Nephron progenitor cell (in vitro differentiated cells): ENCODE data around the gene PATZ1.

ENCODE experiments used
- DNase-seq: peaks from one replicate; pipeline ENCODE4 v3.0.0; 2021
- H3K27ac Mint-ChIP-seq: 2 replicates; pipeline ENCODE4 v1.8.0; 2021; ENCODE audit warnings: mild to moderate bottlenecking, moderate library complexity, mixed read lengths
- H3K27me3 Mint-ChIP-seq: 2 replicates; pipeline ENCODE4 v1.8.0; 2021; ENCODE audit warnings: mild to moderate bottlenecking, low read depth, mixed read lengths; ENCODE audit not compliant: poor library complexity
- H3K36me3 Mint-ChIP-seq: 2 replicates; pipeline ENCODE4 v1.8.0; 2021; ENCODE audit warnings: low read depth, mixed read lengths
- H3K4me1 Mint-ChIP-seq: 2 replicates; pipeline ENCODE4 v1.8.0; 2021; ENCODE audit warnings: mixed read lengths
- H3K4me3 Mint-ChIP-seq: 2 replicates; pipeline ENCODE4 v1.8.0; 2021; ENCODE audit warnings: mild to moderate bottlenecking, moderate library complexity, mixed read lengths
- H3K9me3 Mint-ChIP-seq: 2 replicates; pipeline ENCODE4 v1.8.0; 2021; ENCODE audit warnings: mild to moderate bottlenecking, moderate library complexity, mixed read lengths
- CTCF ChIP-seq: fragments of 200-600 bp; sonication (generic); IDR thresholded peaks from 2 replicates; pipeline ENCODE4 v1.5.0; 2021; ENCODE audit warnings: antibody characterized with exemption

Gene PATZ1

GRCh38 chr22:31295831-31296657, 50.1 kb downstream of the PATZ1 start:
- H3K4me3 Mint-ChIP-seq = no peak overlapping the region
- no peak for TF ChIP-seq CTCF
- DNase-seq = no peak
- H3K4me1 Mint-ChIP-seq = peaks cover 52% of the 10 kb centered on the region
- H3K9me3 Mint-ChIP-seq = peaks cover 4% of the 10 kb centered on the region
- no peak overlapping the region for H3K27ac Mint-ChIP-seq
- no peaks in the 10 kb centered on the region for H3K36me3 Mint-ChIP-seq
- peaks cover 21% of the 10 kb centered on the region for H3K27me3 Mint-ChIP-seq

GRCh38 chr22:31295360-31295759, 50.8 kb downstream of the PATZ1 start:
- Mint-ChIP-seq H3K27me3 (peaks cover 17% of the 10 kb centered on the region), H3K36me3 (peaks cover 2% of the 10 kb centered on the region), H3K4me1 (peaks cover 54% of the 10 kb centered on the region), H3K27ac (no peak overlapping the region), H3K4me3 (no peak overlapping the region), H3K9me3 (peaks cover 4% of the 10 kb centered on the region)
- DNase-seq = no peak
- no peak for TF ChIP-seq CTCF

- Mint-ChIP-seq H3K9me3 (peaks cover 4% of the 10 kb centered on the region), H3K36me3 (peaks cover 10% of the 10 kb centered on the region), H3K4me3 (peak within 1 kb of the TSS; percentile 89), H3K27me3 (peaks cover 24% of the 10 kb centered on the region), H3K27ac (peak within 1 kb of the TSS; percentile 94), H3K4me1 (peaks cover 60% of the 10 kb centered on the region)
- peak; percentile 39 for TF ChIP-seq CTCF
- peak; percentile 80 for DNase-seq
These were observed 53.7 kb downstream of the PATZ1 start, which contains the start of gene PIK3IP1 for GRCh38 chr22:31292236-31292989. PIK3IP1 (minus strand) TSS chr22:31292488; CDS start chr22:31292344, 144 bp downstream.

GRCh38 chr22:31291481-31292235, 54.5 kb downstream of the PATZ1 start:
- Mint-ChIP-seq H3K27me3 (peaks cover 24% of the 10 kb centered on the region), H3K4me3 (peak overlapping the region; percentile 89), H3K9me3 (peaks cover 4% of the 10 kb centered on the region), H3K27ac (no peak overlapping the region), H3K36me3 (peaks cover 10% of the 10 kb centered on the region), H3K4me1 (peaks cover 54% of the 10 kb centered on the region)
- TF ChIP-seq CTCF = no peak
- DNase-seq = no peak

GRCh38 chr22:31290494-31291471, 55.4 kb downstream of the PATZ1 start:
- peaks cover 24% of the 10 kb centered on the region for H3K27me3 Mint-ChIP-seq
- peaks cover 4% of the 10 kb centered on the region for H3K9me3 Mint-ChIP-seq
- H3K27ac Mint-ChIP-seq = peak overlapping the region; percentile 71
- H3K36me3 Mint-ChIP-seq = peaks cover 10% of the 10 kb centered on the region
- TF ChIP-seq CTCF = no peak
- peaks cover 47% of the 10 kb centered on the region for H3K4me1 Mint-ChIP-seq
- peak; percentile 90 for DNase-seq
- H3K4me3 Mint-ChIP-seq = peak overlapping the region; percentile 89
